GM12864 (cell line): Measurements from ENCODE around the gene GIPC3.

Source experiments
- DNase-seq: peaks from one replicate; pipeline ENCODE4 v3.0.0-alpha.2; 2011; ENCODE audit warnings: low read depth
- H3K4me3 ChIP-seq: 2 replicates; pipeline ENCODE4 v1.5.1; 2011; ENCODE audit warnings: mild to moderate bottlenecking, low read depth, low read length, control low read depth
- CTCF ChIP-seq: IDR thresholded peaks from 2 replicates; pipeline ENCODE4 v1.5.1; 2011; ENCODE audit warnings: low read depth, mild to moderate bottlenecking, moderate library complexity, low read length, control low read depth, inconsistent platforms; ENCODE audit errors: missing control alignments

GIPC3 gene

GRCh38 chr19:3545669-3546034 is 39.6 kb upstream of the GIPC3 start:
- DNase-seq: no peak
- TF ChIP-seq CTCF: no peak
- no peak overlapping the region for H3K4me3 ChIP-seq

GRCh38 chr19:3546119-3546518 is 39.2 kb upstream of the GIPC3 start:
- no peak for DNase-seq
- no peak for TF ChIP-seq CTCF
- H3K4me3 ChIP-seq: no peak overlapping the region

- DNase-seq: no peak
- peak; percentile 67 for TF ChIP-seq CTCF
- no peak overlapping the region for H3K4me3 ChIP-seq
These were observed 38.0 kb upstream of the GIPC3 start for GRCh38 chr19:3547301-3547731.

- TF ChIP-seq CTCF: no peak
- no peak overlapping the region for H3K4me3 ChIP-seq
These were observed 37.5 kb upstream of the GIPC3 start for GRCh38 chr19:3547767-3548282.

GRCh38 chr19:3548606-3549005 is 36.7 kb upstream of the GIPC3 start:
- no peak overlapping the region for H3K4me3 ChIP-seq
- no peak for TF ChIP-seq CTCF
- DNase-seq: no peak

More at GRCh38 chr19:3547767-3548282, 37.5 kb upstream of the GIPC3 start:
- no peak for DNase-seq

- no peak for TF ChIP-seq CTCF
- DNase-seq: no peak
- no peak overlapping the region for H3K4me3 ChIP-seq
These were observed 35.5 kb upstream of the GIPC3 start for GRCh38 chr19:3549816-3550215.
